Measurements from ENCODE around the gene DNAH12.

- TF ChIP-seq CTCF (IDR thresholded peaks at IDR 0.05) (no peak), ARID4B (CRISPR knock-in tag; IDR thresholded peaks at IDR 0.05; ENCODE audit: borderline replicate concordance) (no peak), SOX15 (CRISPR knock-in tag; IDR thresholded peaks at IDR 0.05) (no peak), MAX (CRISPR knock-in tag; IDR thresholded peaks at IDR 0.05) (no peak)
Measured at GRCh38 chr3:57331078-57331610, 213.0 kb downstream of the DNAH12 start.
